NB4 (cell line): ENCODE data around the gene BTAF1.

Experiments used
- DNase-seq: peaks from one replicate; pipeline ENCODE4 v3.0.0; 2010; ENCODE audit warnings: low read depth
- H3K4me3 ChIP-seq: one replicate; pipeline ENCODE4 v1.5.1; 2011; ENCODE audit warnings: mild to moderate bottlenecking, low read depth, low read length, moderate library complexity
- MYC ChIP-seq: IDR thresholded peaks from 2 replicates; pipeline ENCODE4 v1.6.1; 2011; ENCODE audit warnings: low read depth, low read length
- POLR2A ChIP-seq: IDR thresholded peaks from 2 replicates; pipeline ENCODE4 v1.6.1; 2011; ENCODE audit warnings: mild to moderate bottlenecking; ENCODE audit not compliant: insufficient read length; ENCODE audit errors: extremely low read depth
- TF ChIP-seq, protein P1 (sequence below): IDR thresholded peaks from one replicate; pipeline ENCODE4 v1.5.1; 2012; ENCODE audit warnings: low read depth, low read length
- TF ChIP-seq, protein P2 (sequence below): IDR thresholded peaks from 2 replicates; pipeline ENCODE4 v1.6.1; 2011; ENCODE audit warnings: low read depth, low read length

Gene BTAF1

DNA sequence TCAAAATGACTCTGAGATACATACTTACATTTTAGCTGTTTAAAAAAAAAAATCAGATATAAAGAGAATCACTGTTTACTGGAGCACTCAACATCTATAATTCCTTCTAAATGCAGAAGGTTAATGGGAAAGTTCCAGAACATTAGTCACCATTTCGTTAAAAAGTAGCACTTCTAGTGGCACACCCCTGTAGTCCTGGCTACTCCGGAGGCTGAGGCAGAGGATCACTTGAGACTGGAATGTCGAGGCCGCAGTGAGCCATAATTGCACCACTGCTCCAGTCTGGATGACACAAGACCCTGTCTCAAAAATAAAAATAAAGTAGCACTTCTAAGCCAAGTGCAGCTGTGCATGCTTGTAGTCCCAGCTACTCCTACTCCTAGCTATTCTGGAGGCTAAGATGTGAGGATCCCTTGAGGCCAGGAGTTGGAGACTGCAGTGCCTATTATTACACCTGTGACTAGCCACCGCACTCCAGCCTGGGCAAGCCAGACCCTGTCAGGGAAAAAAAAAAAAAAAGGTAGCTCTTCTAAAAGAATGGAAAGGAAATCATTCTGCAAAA, 16.5 kb upstream of the BTAF1 start:
- peak; percentile 33 for DNase-seq
- H3K4me3 ChIP-seq: peak overlapping the region; percentile 70
- TF ChIP-seq POLR2A (no peak), MYC (no peak)
- TF ChIP-seq, protein P1, sequence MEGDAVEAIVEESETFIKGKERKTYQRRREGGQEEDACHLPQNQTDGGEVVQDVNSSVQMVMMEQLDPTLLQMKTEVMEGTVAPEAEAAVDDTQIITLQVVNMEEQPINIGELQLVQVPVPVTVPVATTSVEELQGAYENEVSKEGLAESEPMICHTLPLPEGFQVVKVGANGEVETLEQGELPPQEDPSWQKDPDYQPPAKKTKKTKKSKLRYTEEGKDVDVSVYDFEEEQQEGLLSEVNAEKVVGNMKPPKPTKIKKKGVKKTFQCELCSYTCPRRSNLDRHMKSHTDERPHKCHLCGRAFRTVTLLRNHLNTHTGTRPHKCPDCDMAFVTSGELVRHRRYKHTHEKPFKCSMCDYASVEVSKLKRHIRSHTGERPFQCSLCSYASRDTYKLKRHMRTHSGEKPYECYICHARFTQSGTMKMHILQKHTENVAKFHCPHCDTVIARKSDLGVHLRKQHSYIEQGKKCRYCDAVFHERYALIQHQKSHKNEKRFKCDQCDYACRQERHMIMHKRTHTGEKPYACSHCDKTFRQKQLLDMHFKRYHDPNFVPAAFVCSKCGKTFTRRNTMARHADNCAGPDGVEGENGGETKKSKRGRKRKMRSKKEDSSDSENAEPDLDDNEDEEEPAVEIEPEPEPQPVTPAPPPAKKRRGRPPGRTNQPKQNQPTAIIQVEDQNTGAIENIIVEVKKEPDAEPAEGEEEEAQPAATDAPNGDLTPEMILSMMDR: no peak
- TF ChIP-seq, protein P2, sequence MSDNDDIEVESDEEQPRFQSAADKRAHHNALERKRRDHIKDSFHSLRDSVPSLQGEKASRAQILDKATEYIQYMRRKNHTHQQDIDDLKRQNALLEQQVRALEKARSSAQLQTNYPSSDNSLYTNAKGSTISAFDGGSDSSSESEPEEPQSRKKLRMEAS: no peak

DNA sequence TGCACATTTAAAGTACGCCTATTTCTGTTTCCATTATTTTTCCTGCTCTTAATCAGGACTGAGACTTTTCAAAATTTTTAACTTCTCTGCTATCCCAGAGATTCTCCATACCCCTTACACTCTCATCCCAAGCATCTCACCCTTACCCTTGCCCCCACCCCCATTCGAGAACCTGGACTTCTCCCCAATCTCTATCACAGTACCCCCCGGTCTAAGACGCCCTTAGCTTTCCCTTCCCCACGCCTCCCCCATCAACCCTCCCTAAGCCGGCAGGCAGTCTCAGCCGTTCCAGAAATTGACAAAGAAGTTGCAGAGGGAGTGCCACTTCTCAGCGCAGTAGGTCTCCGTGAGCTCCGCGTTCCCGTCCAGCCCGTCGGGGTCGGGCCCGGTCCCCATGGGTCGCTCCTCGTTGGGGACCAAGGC, 15.6 kb upstream of the BTAF1 start:
- no peak for TF ChIP-seq POLR2A
- TF ChIP-seq, protein P2: no peak
- TF ChIP-seq, protein P1: no peak
- no peak for TF ChIP-seq MYC
- no peak for DNase-seq
- peak overlapping the region; percentile 70 for H3K4me3 ChIP-seq

DNA sequence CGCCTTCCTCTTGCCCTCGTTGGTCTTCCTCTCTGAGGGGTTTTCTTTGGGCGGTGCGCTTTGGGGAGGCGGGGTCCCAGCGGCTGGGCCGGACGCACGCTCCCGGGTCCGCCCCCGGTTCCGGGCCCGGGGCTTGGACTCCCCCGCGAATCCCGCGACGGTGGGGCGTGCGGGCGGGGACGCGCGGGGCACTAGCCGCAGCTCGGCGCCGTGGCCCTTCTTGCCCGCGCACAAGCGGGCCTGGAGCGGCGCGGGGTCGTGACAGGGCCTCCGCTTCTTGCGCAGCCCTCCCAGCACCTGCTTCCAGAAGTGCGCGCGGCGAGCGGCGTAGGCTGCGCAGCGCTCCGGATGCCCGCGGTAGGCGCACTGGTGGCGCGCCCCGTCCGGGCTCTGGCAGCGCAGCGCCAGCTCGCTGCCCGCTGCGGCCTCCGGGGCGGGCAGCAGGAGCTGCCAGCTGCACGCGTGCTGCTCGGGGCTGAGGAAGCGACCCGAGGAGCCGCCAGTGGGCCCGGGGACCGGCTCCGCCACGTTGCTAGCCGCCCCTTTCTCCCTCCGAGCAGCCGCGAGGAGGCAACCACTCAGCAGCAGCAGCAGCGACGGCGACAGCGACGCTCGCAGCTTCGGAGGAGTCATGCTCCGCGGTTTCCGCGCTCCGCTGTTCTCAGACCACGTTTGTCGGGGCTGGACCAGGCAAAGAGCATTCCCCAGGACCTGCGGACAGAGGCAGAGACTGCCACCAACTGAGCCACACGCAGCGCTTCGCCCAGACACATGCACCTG, 15.0 kb upstream of the BTAF1 start:
- DNase-seq: peak; percentile 97
- peak overlapping the region; percentile 70 for H3K4me3 ChIP-seq
- TF ChIP-seq, protein P1: peak; percentile 50
- TF ChIP-seq POLR2A (peak; percentile 78), MYC (peak; percentile 95)
- TF ChIP-seq, protein P2: peak; percentile 95

DNA sequence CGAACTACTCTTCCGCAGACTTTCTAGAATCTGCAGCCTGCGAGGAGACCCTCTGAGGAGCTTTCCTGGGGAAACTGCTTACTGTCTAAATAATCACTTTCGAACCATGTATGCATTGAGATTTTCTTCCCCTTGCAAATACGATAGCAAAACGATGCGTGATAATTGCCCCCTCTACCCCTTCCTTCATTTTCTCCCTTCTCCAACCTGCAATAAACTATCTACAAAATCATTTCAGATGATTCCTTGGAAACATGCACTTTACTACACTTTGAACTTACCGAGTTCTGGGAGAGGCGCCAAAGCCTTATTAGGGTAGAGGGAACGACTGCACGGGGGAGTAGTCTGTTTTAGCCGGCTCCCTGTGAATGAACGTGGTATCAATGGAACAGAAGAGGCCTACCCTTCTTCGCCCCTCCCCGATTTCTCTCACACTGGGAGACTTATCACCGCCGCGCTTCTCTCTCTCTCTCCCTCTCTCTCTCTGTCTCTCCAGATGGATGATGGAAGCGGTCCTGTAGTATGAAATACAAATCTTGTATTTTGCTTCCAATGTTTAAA, 14.4 kb upstream of the BTAF1 start, which contains the start of gene FGFBP3:
Gene FGFBP3, minus strand, starts transcription at position 370 of the 561 bp plus-strand sequence. CDS start 517 bp downstream, outside the sequence.
- H3K4me3 ChIP-seq: peak within 1 kb of the TSS; percentile 70
- peak; percentile 93 for DNase-seq
- TF ChIP-seq POLR2A: no peak
- TF ChIP-seq MYC: no peak
- TF ChIP-seq, protein P1: no peak
- TF ChIP-seq, protein P2: no peak; the same call in 1 of the 2 replicates

DNA sequence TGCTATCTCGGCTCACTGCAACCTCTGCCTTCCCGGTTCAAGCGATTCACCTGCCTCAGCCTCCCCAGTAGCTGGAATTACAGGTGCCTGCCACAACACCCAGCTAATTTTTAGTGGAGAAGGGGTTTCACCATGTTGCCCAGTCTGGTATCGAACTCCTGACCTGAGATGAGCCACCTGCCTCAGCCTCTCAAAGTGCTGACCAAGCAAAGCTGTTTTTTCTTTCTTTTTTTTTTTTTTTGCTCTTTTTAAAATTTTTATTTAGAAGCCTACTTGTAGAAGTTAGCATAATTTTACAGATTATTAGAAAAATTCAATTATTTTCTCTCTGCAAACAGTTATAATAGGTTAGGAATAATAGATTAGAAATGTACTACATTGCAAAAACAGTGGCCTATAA, 13.1 kb upstream of the BTAF1 start:
- no peak for DNase-seq
- H3K4me3 ChIP-seq: no peak overlapping the region
- TF ChIP-seq, protein P1: no peak
